ENCODE measurements around the gene JAG2. TPM values are rescaled to one million over a fixed set of nuclear protein-coding genes. Genes with fewer than 3 reads are reported as not detected.

JAG2 gene
- total RNA-seq, 1 experiment from 2014 or later: 1.3 TPM

GRCh38 chr14:105158794-105159193, 9.8 kb downstream of the JAG2 start:
- DNase-seq (ENCODE audit: low read depth, low spot score): no peak
- in situ Hi-C loops (cut with HindIII; ENCODE audit: low pct_unique_long_range_greater_than_20kb, low sequenced_read_pairs): no loop called here

- in situ Hi-C loops (cut with HindIII; ENCODE audit: low pct_unique_long_range_greater_than_20kb, low sequenced_read_pairs): no loop called here
- DNase-seq (ENCODE audit: low read depth, low spot score): no peak
Measured at GRCh38 chr14:105157872-105158271, 10.7 kb downstream of the JAG2 start.

GRCh38 chr14:105156414-105157375, 11.9 kb downstream of the JAG2 start:
- no peak for DNase-seq (ENCODE audit: low read depth, low spot score)
- in situ Hi-C loops (cut with HindIII; ENCODE audit: low pct_unique_long_range_greater_than_20kb, low sequenced_read_pairs): no loop called here

GRCh38 chr14:105155681-105156413, 12.7 kb downstream of the JAG2 start:
- in situ Hi-C loops (cut with HindIII; ENCODE audit: low pct_unique_long_range_greater_than_20kb, low sequenced_read_pairs): no loop called here
- no peak for DNase-seq (ENCODE audit: low read depth, low spot score)

- DNase-seq (ENCODE audit: low read depth, low spot score): no peak
- in situ Hi-C loops (cut with HindIII; ENCODE audit: low pct_unique_long_range_greater_than_20kb, low sequenced_read_pairs): no loop called here
Measured at GRCh38 chr14:105155071-105155651, 13.4 kb downstream of the JAG2 start.

GRCh38 chr14:105154476-105154871, 14.1 kb downstream of the JAG2 start:
- in situ Hi-C loops (cut with HindIII; ENCODE audit: low pct_unique_long_range_greater_than_20kb, low sequenced_read_pairs): no loop called here
- DNase-seq (ENCODE audit: low read depth, low spot score): no peak

- in situ Hi-C loops (cut with HindIII; ENCODE audit: low pct_unique_long_range_greater_than_20kb, low sequenced_read_pairs): no loop called here
- DNase-seq (ENCODE audit: low read depth, low spot score): no peak
Measured at GRCh38 chr14:105153739-105154475, 14.7 kb downstream of the JAG2 start.

GRCh38 chr14:105153331-105153731, 15.2 kb downstream of the JAG2 start:
- in situ Hi-C loops (cut with HindIII; ENCODE audit: low pct_unique_long_range_greater_than_20kb, low sequenced_read_pairs): no loop called here
- no peak for DNase-seq (ENCODE audit: low read depth, low spot score)

- in situ Hi-C loops (cut with HindIII; ENCODE audit: low pct_unique_long_range_greater_than_20kb, low sequenced_read_pairs): no loop called here
- DNase-seq (ENCODE audit: low read depth, low spot score): no peak
Measured at GRCh38 chr14:105152794-105153241, 15.8 kb downstream of the JAG2 start.

GRCh38 chr14:105151838-105152793, 16.5 kb downstream of the JAG2 start:
- in situ Hi-C loops (cut with HindIII; ENCODE audit: low pct_unique_long_range_greater_than_20kb, low sequenced_read_pairs): no loop called here
- no peak for DNase-seq (ENCODE audit: low read depth, low spot score)

- in situ Hi-C loops (cut with HindIII; ENCODE audit: low pct_unique_long_range_greater_than_20kb, low sequenced_read_pairs): no loop called here
Measured at GRCh38 chr14:105151084-105151837, 17.3 kb downstream of the JAG2 start.

GRCh38 chr14:105150368-105151083, 18.1 kb downstream of the JAG2 start:
- in situ Hi-C loops (cut with HindIII; ENCODE audit: low pct_unique_long_range_greater_than_20kb, low sequenced_read_pairs): no loop called here
- no peak for DNase-seq (ENCODE audit: low read depth, low spot score)

More at GRCh38 chr14:105151084-105151837, 17.3 kb downstream of the JAG2 start:
- DNase-seq (ENCODE audit: low read depth, low spot score): no peak

GRCh38 chr14:105150026-105150367, 18.6 kb downstream of the JAG2 start:
- in situ Hi-C loops (cut with HindIII; ENCODE audit: low pct_unique_long_range_greater_than_20kb, low sequenced_read_pairs): no loop called here

GRCh38 chr14:105149146-105149781, 19.3 kb downstream of the JAG2 start:
- in situ Hi-C loops (cut with HindIII; ENCODE audit: low pct_unique_long_range_greater_than_20kb, low sequenced_read_pairs): no loop called here
- no peak for DNase-seq (ENCODE audit: low read depth, low spot score)

More at GRCh38 chr14:105150026-105150367, 18.6 kb downstream of the JAG2 start:
- no peak for DNase-seq (ENCODE audit: low read depth, low spot score)

- in situ Hi-C loops (cut with HindIII; ENCODE audit: low pct_unique_long_range_greater_than_20kb, low sequenced_read_pairs): no loop called here
- no peak for DNase-seq (ENCODE audit: low read depth, low spot score)
Measured at GRCh38 chr14:105148604-105149145, 19.9 kb downstream of the JAG2 start.

Data from SK-MEL-5 (cell line).